HCT116 (cell line): ENCODE measurements around the gene CAMK1D.

Experiments used
- CBX3 ChIP-seq: IDR thresholded peaks from 2 replicates; pipeline ENCODE4 v1.6.1; 2012; ENCODE audit warnings: low read depth
- CEBPB ChIP-seq: IDR thresholded peaks from 2 replicates; pipeline ENCODE4 v1.6.1; 2012; ENCODE audit warnings: low read depth
- CTCF ChIP-seq, 3 experiments: fragments of 200-600 bp in 1 of 3; sonication (generic) in 1 of 3; IDR thresholded peaks in 2 of 3; conservative IDR thresholded peaks in 1 of 3; 2 replicates each; pipeline ENCODE4 v1.5.1; 2012 to 2017; ENCODE audit warnings: low read depth in 2 of 3, low read length in 2 of 3, antibody characterized with exemption in 1 of 3, borderline replicate concordance in 1 of 3, control low read depth in 1 of 3, mild to moderate bottlenecking in 1 of 3, mixed read lengths in 1 of 3, mixed run types in 1 of 3, moderate library complexity in 1 of 3; ENCODE audit not compliant: insufficient read depth in 1 of 3
- EGR1 ChIP-seq: IDR thresholded peaks from 2 replicates; pipeline ENCODE4 v1.6.1; 2012; ENCODE audit warnings: low read depth
- EZH2 ChIP-seq: fragments of 200-600 bp; sonication (generic); IDR thresholded peaks from 2 replicates; pipeline ENCODE4 v1.6.1; 2017; ENCODE audit warnings: antibody characterized with exemption, mixed run types
- EZH2phosphoT487 ChIP-seq: fragments of 200-600 bp; IDR thresholded peaks from 2 replicates; pipeline ENCODE4 v1.6.1; 2018; ENCODE audit warnings: antibody characterized with exemption, borderline replicate concordance
- FOSL1 ChIP-seq: IDR thresholded peaks from 2 replicates; pipeline ENCODE4 v1.6.1; 2012; ENCODE audit warnings: low read depth
- JUND ChIP-seq: IDR thresholded peaks from 2 replicates; pipeline ENCODE4 v1.6.1; 2012
- POLR2A ChIP-seq: IDR thresholded peaks from 2 replicates; pipeline ENCODE4 v1.7.0; 2011; ENCODE audit warnings: borderline replicate concordance; ENCODE audit not compliant: insufficient read depth, insufficient read length; ENCODE audit errors: extremely low read depth
- POLR2AphosphoS5 ChIP-seq: IDR thresholded peaks from 2 replicates; pipeline ENCODE4 v1.6.1; 2011; ENCODE audit warnings: mild to moderate bottlenecking, low read depth, low read length, moderate library complexity
- RAD21 ChIP-seq: IDR thresholded peaks from 2 replicates; pipeline ENCODE4 v1.6.1; 2012; ENCODE audit warnings: low read depth, mild to moderate bottlenecking
- SRF ChIP-seq: IDR thresholded peaks from 2 replicates; pipeline ENCODE4 v1.6.1; 2012; ENCODE audit warnings: low read depth
- TF ChIP-seq, protein P1 (sequence below): IDR thresholded peaks from 2 replicates; pipeline ENCODE4 v1.6.1; 2012
- TF ChIP-seq, protein P2 (sequence below): IDR thresholded peaks from 2 replicates; pipeline ENCODE4 v1.6.1; 2012; ENCODE audit warnings: low read depth

GRCh38 chr10:12568391-12569009 lies 219.2 kb downstream of the CAMK1D start:
- no peak for TF ChIP-seq RAD21
- TF ChIP-seq EZH2phosphoT487, result no peak
- TF ChIP-seq CTCF (IDR thresholded peaks at IDR 0.05 in 2 of 3, conservative IDR thresholded peaks at IDR 0.05 in 1 of 3; ENCODE audit: borderline replicate concordance in 1 of 3, insufficient read depth in 1 of 3, low read depth in 2 of 3, low read length in 2 of 3), result no peak
- TF ChIP-seq POLR2AphosphoS5, result no peak
- no peak for TF ChIP-seq POLR2A
- no peak for TF ChIP-seq CBX3
- TF ChIP-seq, protein P1, sequence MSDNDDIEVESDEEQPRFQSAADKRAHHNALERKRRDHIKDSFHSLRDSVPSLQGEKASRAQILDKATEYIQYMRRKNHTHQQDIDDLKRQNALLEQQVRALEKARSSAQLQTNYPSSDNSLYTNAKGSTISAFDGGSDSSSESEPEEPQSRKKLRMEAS, result no peak
- TF ChIP-seq, protein P2, sequence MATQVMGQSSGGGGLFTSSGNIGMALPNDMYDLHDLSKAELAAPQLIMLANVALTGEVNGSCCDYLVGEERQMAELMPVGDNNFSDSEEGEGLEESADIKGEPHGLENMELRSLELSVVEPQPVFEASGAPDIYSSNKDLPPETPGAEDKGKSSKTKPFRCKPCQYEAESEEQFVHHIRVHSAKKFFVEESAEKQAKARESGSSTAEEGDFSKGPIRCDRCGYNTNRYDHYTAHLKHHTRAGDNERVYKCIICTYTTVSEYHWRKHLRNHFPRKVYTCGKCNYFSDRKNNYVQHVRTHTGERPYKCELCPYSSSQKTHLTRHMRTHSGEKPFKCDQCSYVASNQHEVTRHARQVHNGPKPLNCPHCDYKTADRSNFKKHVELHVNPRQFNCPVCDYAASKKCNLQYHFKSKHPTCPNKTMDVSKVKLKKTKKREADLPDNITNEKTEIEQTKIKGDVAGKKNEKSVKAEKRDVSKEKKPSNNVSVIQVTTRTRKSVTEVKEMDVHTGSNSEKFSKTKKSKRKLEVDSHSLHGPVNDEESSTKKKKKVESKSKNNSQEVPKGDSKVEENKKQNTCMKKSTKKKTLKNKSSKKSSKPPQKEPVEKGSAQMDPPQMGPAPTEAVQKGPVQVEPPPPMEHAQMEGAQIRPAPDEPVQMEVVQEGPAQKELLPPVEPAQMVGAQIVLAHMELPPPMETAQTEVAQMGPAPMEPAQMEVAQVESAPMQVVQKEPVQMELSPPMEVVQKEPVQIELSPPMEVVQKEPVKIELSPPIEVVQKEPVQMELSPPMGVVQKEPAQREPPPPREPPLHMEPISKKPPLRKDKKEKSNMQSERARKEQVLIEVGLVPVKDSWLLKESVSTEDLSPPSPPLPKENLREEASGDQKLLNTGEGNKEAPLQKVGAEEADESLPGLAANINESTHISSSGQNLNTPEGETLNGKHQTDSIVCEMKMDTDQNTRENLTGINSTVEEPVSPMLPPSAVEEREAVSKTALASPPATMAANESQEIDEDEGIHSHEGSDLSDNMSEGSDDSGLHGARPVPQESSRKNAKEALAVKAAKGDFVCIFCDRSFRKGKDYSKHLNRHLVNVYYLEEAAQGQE, result no peak
- no peak for TF ChIP-seq CEBPB
- TF ChIP-seq EZH2, result no peak
- no peak for TF ChIP-seq JUND
- no peak for TF ChIP-seq FOSL1
- no peak for TF ChIP-seq EGR1
- TF ChIP-seq SRF, result no peak
